H9 (cell line): ENCODE measurements around the gene ROBO1. TPM values are rescaled to one million over a fixed set of nuclear protein-coding genes. Genes with fewer than 3 reads are reported as not detected.

Experiments used
- DNase-seq: peaks from one replicate; pipeline ENCODE4 v3.0.0-alpha.2; 2017
- H2AFZ ChIP-seq: one replicate; pipeline ENCODE4 v1.6.1; 2013; ENCODE audit warnings: mild to moderate bottlenecking, low read length, control low read depth, moderate library complexity
- H2AK5ac ChIP-seq: 2 replicates; pipeline ENCODE4 v1.6.1; 2013; ENCODE audit warnings: low read length, control low read depth, mixed read lengths; ENCODE audit not compliant: insufficient read length
- H2BK120ac ChIP-seq: one replicate; pipeline ENCODE4 v1.6.1; 2013; ENCODE audit warnings: low read depth, mild to moderate bottlenecking, low read length, control low read depth, inconsistent platforms; ENCODE audit not compliant: poor library complexity, severe bottlenecking
- H2BK12ac ChIP-seq: 2 replicates; pipeline ENCODE4 v1.6.1; 2013; ENCODE audit warnings: low read length, control low read depth, mixed read lengths, low read depth; ENCODE audit not compliant: insufficient read length
- H2BK15ac ChIP-seq: 2 replicates; pipeline ENCODE4 v1.6.1; 2013; ENCODE audit warnings: low read depth, low read length, control low read depth
- H2BK20ac ChIP-seq: one replicate; pipeline ENCODE4 v1.6.1; 2013; ENCODE audit warnings: low read depth, mild to moderate bottlenecking, low read length, control low read depth, inconsistent platforms; ENCODE audit not compliant: poor library complexity, severe bottlenecking
- H2BK5ac ChIP-seq: 2 replicates; pipeline ENCODE4 v1.6.1; 2013; ENCODE audit warnings: low read length, control low read depth, mixed read lengths; ENCODE audit not compliant: insufficient read length
- H3K14ac ChIP-seq: 2 replicates; pipeline ENCODE4 v1.6.1; 2013; ENCODE audit warnings: low read length, control low read depth; ENCODE audit not compliant: insufficient read depth
- H3K18ac ChIP-seq: 2 replicates; pipeline ENCODE4 v1.6.1; 2013; ENCODE audit warnings: low read depth, mild to moderate bottlenecking, mixed read lengths, low read length, control low read depth; ENCODE audit not compliant: insufficient read length
- H3K23ac ChIP-seq: 2 replicates; pipeline ENCODE4 v1.6.1; 2013; ENCODE audit warnings: low read length, control low read depth, mixed read lengths, low read depth; ENCODE audit not compliant: insufficient read length
- H3K23me2 ChIP-seq: 2 replicates; pipeline ENCODE4 v1.6.1; 2013; ENCODE audit warnings: low read depth, mild to moderate bottlenecking, mixed read lengths, low read length, control low read depth; ENCODE audit not compliant: insufficient read length, poor library complexity, severe bottlenecking
- H3K27ac ChIP-seq: 2 replicates; pipeline ENCODE4 v1.5.1; 2013; ENCODE audit warnings: low read length, control low read depth, mixed read lengths, low read depth; ENCODE audit not compliant: insufficient read length
- H3K27me3 ChIP-seq: 2 replicates; pipeline ENCODE4 v1.6.1; 2013; ENCODE audit warnings: low read length, control low read depth, inconsistent platforms; ENCODE audit not compliant: insufficient read depth
- H3K4ac ChIP-seq: 2 replicates; pipeline ENCODE4 v1.6.1; 2013; ENCODE audit warnings: low read depth, mild to moderate bottlenecking, control low read depth, inconsistent platforms, low read length, moderate library complexity
- H3K4me1 ChIP-seq: 2 replicates; pipeline ENCODE4 v1.6.1; 2013; ENCODE audit warnings: low read length, control low read depth, inconsistent platforms; ENCODE audit not compliant: insufficient read depth
- H3K4me2 ChIP-seq: 2 replicates; pipeline ENCODE4 v1.6.1; 2013; ENCODE audit warnings: low read length, control low read depth, mixed read lengths; ENCODE audit not compliant: insufficient read length, insufficient read depth
- H3K56ac ChIP-seq: 2 replicates; pipeline ENCODE4 v1.6.1; 2013; ENCODE audit warnings: low read depth, mild to moderate bottlenecking, mixed read lengths, low read length, control low read depth; ENCODE audit not compliant: insufficient read length
- H3K79me1 ChIP-seq: 2 replicates; pipeline ENCODE4 v1.6.1; 2013; ENCODE audit warnings: low read depth, mild to moderate bottlenecking, moderate library complexity, low read length, control low read depth, inconsistent platforms; ENCODE audit not compliant: insufficient read depth, poor library complexity, severe bottlenecking
- H3K79me2 ChIP-seq: 2 replicates; pipeline ENCODE4 v1.6.1; 2013; ENCODE audit warnings: low read length, control low read depth, inconsistent platforms; ENCODE audit not compliant: insufficient read depth
- H3K9ac ChIP-seq: 2 replicates; pipeline ENCODE4 v1.6.1; 2013; ENCODE audit warnings: low read length, control low read depth, mixed read lengths; ENCODE audit not compliant: insufficient read length; ENCODE audit errors: extremely low read depth
- H3K9me3 ChIP-seq: one replicate; pipeline ENCODE4 v1.6.1; 2013; ENCODE audit warnings: low read depth, low read length, inconsistent platforms; ENCODE audit not compliant: control insufficient read depth
- H3T11ph ChIP-seq: one replicate; pipeline ENCODE4 v1.6.1; 2013; ENCODE audit warnings: mild to moderate bottlenecking, low read length, control low read depth, inconsistent platforms
- H4K20me1 ChIP-seq: one replicate; pipeline ENCODE4 v1.6.1; 2013; ENCODE audit not compliant: control insufficient read depth, insufficient read length, insufficient read depth
- H4K5ac ChIP-seq: 2 replicates; pipeline ENCODE4 v1.6.1; 2013; ENCODE audit warnings: low read depth, mild to moderate bottlenecking, mixed read lengths, low read length, control low read depth; ENCODE audit not compliant: insufficient read length
- H4K8ac ChIP-seq: replicated peaks from 2 replicates; pipeline ENCODE4 v1.6.1; 2013; ENCODE audit warnings: low read length, control low read depth, mixed read lengths, low read depth; ENCODE audit not compliant: insufficient read length
- H4K91ac ChIP-seq: 2 replicates; pipeline ENCODE4 v1.6.1; 2013; ENCODE audit warnings: low read depth, mild to moderate bottlenecking, moderate library complexity, mixed read lengths, low read length, control low read depth; ENCODE audit not compliant: insufficient read length
- H3K27ac Mint-ChIP-seq, 3 experiments: 2 replicates in 2 of 3; 3 replicates in 1 of 3; pipeline ENCODE4 v1.8.0; 2020 to 2021; ENCODE audit warnings: mixed read lengths in 3 of 3, mild to moderate bottlenecking in 1 of 3, moderate library complexity in 1 of 3
- H3K27me3 Mint-ChIP-seq: 2 replicates; pipeline ENCODE4 v1.8.0; 2021; ENCODE audit warnings: low read depth, mild to moderate bottlenecking, moderate library complexity, mixed read lengths
- H3K36me3 Mint-ChIP-seq, 3 experiments: 2 replicates in 2 of 3; 3 replicates in 1 of 3; pipeline ENCODE4 v1.8.0; 2020 to 2021; ENCODE audit warnings: low read depth in 3 of 3, mixed read lengths in 3 of 3; ENCODE audit not compliant: insufficient read depth in 1 of 3
- H3K4me1 Mint-ChIP-seq, 2 experiments: 2 replicates each; pipeline ENCODE4 v1.8.0; 2020; ENCODE audit warnings: mixed read lengths in 2 of 2
- H3K4me3 Mint-ChIP-seq, 2 experiments: 2 replicates in 1 of 2; 3 replicates in 1 of 2; pipeline ENCODE4 v1.8.0; 2020 to 2021; ENCODE audit warnings: mild to moderate bottlenecking in 2 of 2, mixed read lengths in 2 of 2, moderate library complexity in 1 of 2
- H3K9me3 Mint-ChIP-seq, 2 experiments: 2 replicates in 1 of 2; 3 replicates in 1 of 2; pipeline ENCODE4 v1.8.0; 2020; ENCODE audit warnings: mild to moderate bottlenecking in 2 of 2, mixed read lengths in 2 of 2, moderate library complexity in 1 of 2
- CTCF ChIP-seq: fragments of 200-600 bp; sonication (generic); conservative IDR thresholded peaks from 3 replicates; pipeline ENCODE4 v1.8.0; 2021; ENCODE audit warnings: antibody characterized with exemption, mild to moderate bottlenecking
- WGBS: extraction: QIAGEN DNeasy Blood & Tissue Kit; methylation state at CpG from one replicate; pipeline ENCODE4 v1.1.7; 2013; ENCODE audit warnings: missing lambda C conversion rate, low lambda C conversion rate, mixed read lengths; ENCODE audit not compliant: insufficient read length; ENCODE audit errors: extremely low coverage; 5-methylcytosine and 5-hydroxymethylcytosine counted together
- total RNA-seq: library from RNA; stranded (reverse); gene quantifications from 2 replicates; pipeline ENCODE4 v1.2.1, GENCODE V29; 2021

Gene ROBO1
- total RNA-seq, 1 experiment from 2014 or later, result 62.7 TPM

GRCh38 chr3:79286882-79287281 lies 480.9 kb downstream of the ROBO1 start:
- H3K56ac ChIP-seq, result no peak overlapping the region
- H3K79me1 ChIP-seq, result no peaks in the 10 kb centered on the region
- Mint-ChIP-seq H3K4me1 (no peaks in the 10 kb centered on the region), H3K36me3 (no peaks in the 10 kb centered on the region), H3K27me3 (no peaks in the 10 kb centered on the region), H3K4me3 (no peak overlapping the region), H3K9me3 (no peaks in the 10 kb centered on the region), H3K27ac (no peak overlapping the region)
- no peaks in the 10 kb centered on the region for H3K27me3 ChIP-seq
- H2AFZ ChIP-seq, result no peak overlapping the region
- H3K14ac ChIP-seq, result no peak overlapping the region
- no peak overlapping the region for H3K23ac ChIP-seq
- H3K4me2 ChIP-seq, result no peak overlapping the region
- no peak overlapping the region for H3K4ac ChIP-seq
- H3K9ac ChIP-seq, result no peak overlapping the region
- H3T11ph ChIP-seq, result no peak overlapping the region
- no CpG with 5 or more reads among the region's 3 CpGs for WGBS
- H2BK5ac ChIP-seq, result no peak overlapping the region
- DNase-seq, result no peak
- H3K4me1 ChIP-seq, result no peaks in the 10 kb centered on the region
- H4K91ac ChIP-seq, result no peak overlapping the region
- no peaks in the 10 kb centered on the region for H3K23me2 ChIP-seq
- no peak overlapping the region for H2BK120ac ChIP-seq
- H2BK20ac ChIP-seq, result no peak overlapping the region
- no peak overlapping the region for H4K5ac ChIP-seq
- no peak for TF ChIP-seq CTCF
- no peaks in the 10 kb centered on the region for H3K9me3 ChIP-seq
- H2AK5ac ChIP-seq, result no peak overlapping the region
- no peak overlapping the region for H2BK12ac ChIP-seq
- H4K8ac ChIP-seq, result no peak overlapping the region
- H3K18ac ChIP-seq, result no peak overlapping the region
- no peak overlapping the region for H2BK15ac ChIP-seq
- no peak overlapping the region for H3K27ac ChIP-seq
- H4K20me1 ChIP-seq, result no peaks in the 10 kb centered on the region
- no peaks in the 10 kb centered on the region for H3K79me2 ChIP-seq
